ENCODE data around the gene THSD8.
A peak's percentile ranks its signal among the peaks of the same experiment; 100 is the strongest.
"Not testable (repeated sequence)": the region's sequence is repeated elsewhere in the genome, so short reads cannot be mapped to it uniquely, and the experiment has no call there.

THSD8 gene

GRCh38 chr19:12792051-12792852, 9.6 kb upstream of the THSD8 start:
- DNase-seq (ENCODE audit: low read depth, low spot score), result peak; percentile 67

GRCh38 chr19:12792853-12793289, 9.0 kb upstream of the THSD8 start:
- DNase-seq (ENCODE audit: low read depth, low spot score), result no peak

GRCh38 chr19:12793290-12794195, 8.3 kb upstream of the THSD8 start:
- DNase-seq (ENCODE audit: low read depth, low spot score), result peak; percentile 99

DNA sequence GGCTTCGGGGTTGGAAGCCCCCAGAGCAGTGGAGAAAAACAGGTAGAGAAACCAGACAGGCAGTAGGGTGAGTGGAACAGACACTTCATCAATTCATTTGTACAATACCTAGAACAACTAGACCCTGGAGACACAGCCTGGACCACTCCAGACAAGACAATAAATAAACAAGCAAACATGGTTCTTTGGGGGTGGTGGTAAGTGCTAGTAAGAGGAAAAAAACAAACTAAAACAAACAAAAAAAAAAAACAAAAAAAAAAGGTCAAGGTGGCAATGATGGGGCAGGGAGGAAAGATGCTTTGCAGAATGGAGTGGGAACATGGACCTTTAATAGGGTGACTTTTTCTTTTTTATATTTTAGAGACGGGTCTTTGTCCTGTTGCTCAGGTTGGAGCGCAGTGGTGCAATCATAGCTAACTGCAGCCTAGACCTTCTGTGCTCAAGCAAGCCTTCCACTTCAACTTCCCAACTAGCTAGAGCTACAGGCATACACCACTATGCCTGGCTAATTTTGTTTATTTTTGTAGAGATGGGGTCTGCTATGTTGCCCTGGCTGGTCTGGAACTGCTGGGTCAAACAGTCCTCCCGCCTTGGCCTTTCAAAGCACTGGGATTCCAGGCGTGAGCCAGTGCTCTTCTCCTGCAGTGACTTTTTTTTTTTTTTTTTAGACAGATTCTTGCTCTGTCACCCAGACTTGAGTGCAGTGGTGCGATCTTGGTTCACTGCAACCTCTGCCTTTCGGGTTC, 7.5 kb upstream of the THSD8 start:
- DNase-seq (ENCODE audit: low read depth, low spot score), result peak; percentile 42

GRCh38 chr19:12794971-12795381, 6.9 kb upstream of the THSD8 start:
- DNase-seq (ENCODE audit: low read depth, low spot score), result no peak

- peak; percentile 91 for DNase-seq (ENCODE audit: low read depth, low spot score)
Measured at GRCh38 chr19:12796146-12797071, 5.5 kb upstream of the THSD8 start.

- DNase-seq (ENCODE audit: low read depth, low spot score), result no peak
Measured at GRCh38 chr19:12797141-12797587, 4.7 kb upstream of the THSD8 start.

GRCh38 chr19:12797607-12798006, 4.3 kb upstream of the THSD8 start:
- DNase-seq (ENCODE audit: low read depth, low spot score), result not testable (repeated sequence)

GRCh38 chr19:12799742-12800465, 2.0 kb upstream of the THSD8 start:
- no peak for DNase-seq (ENCODE audit: low read depth, low spot score)

GRCh38 chr19:12800466-12800770, 1.5 kb upstream of the THSD8 start:
- DNase-seq (ENCODE audit: low read depth, low spot score), result no peak

DNA sequence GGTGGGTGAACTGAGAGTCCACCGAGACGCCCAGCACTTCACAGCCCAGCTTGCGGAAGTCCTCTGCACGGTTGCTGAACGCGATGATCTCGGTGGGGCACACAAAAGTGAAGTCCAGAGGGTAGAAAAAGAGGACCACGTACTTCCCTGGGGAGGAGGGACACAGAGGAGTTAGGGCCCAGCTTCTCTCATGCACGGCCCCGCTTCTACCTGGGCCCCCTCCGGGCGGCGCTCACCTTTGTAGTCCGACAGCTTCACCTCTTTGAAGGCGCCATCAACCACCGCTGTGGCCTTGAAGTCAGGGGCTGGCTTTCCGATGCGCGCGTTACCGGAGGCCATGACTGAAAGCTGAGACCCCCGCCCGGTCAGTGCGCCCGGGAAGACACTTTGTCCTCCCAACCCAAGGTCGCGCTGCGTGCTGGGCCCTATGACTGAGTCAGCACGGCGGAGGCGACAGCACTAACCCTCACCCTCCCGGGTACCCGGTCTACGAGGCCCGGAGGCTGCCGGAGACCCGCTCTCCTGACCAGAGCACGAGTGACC, 875 bp upstream of the THSD8 start:
- peak; percentile 23 for DNase-seq (ENCODE audit: low read depth, low spot score)

- DNase-seq (ENCODE audit: low read depth, low spot score), result no peak
Measured at GRCh38 chr19:12802267-12803106, 618 bp downstream of the THSD8 start.

DNA sequence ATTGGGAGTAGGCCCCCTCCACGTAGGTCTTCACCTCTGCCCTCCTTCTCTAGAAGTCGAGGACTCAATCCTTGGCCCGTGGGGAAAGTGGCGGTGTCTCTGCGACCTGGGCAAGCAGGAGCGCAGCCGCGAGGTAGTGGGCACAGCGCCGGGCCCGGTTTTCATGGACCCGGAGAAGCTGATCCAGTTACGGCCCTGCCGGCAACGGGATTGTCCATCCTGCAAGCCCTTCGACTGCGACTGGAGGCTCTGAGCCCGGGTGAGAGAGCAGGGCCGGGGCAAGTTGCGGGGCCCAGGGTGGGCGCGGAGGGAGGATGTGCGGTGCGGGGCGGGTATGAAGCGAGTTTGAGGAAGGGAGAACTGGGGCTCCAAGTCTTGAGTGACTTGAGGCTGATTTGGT, 2.2 kb downstream of the THSD8 start:
- no peak for DNase-seq (ENCODE audit: low read depth, low spot score)

- DNase-seq (ENCODE audit: low read depth, low spot score), result peak; percentile 97
Measured at GRCh38 chr19:12806242-12807081, 4.6 kb downstream of the THSD8 start, which contains the start of gene RNASEH2A. Gene RNASEH2A (plus strand): TSS chr19:12806584. CDS start chr19:12806674, 90 bp downstream.

- no peak for DNase-seq (ENCODE audit: low read depth, low spot score)
Measured at GRCh38 chr19:12815088-12815487, 13.2 kb downstream of the THSD8 start.

- DNase-seq (ENCODE audit: low read depth, low spot score), result not testable (repeated sequence)
Measured at GRCh38 chr19:12817188-12817587, 15.3 kb downstream of the THSD8 start.

DNA sequence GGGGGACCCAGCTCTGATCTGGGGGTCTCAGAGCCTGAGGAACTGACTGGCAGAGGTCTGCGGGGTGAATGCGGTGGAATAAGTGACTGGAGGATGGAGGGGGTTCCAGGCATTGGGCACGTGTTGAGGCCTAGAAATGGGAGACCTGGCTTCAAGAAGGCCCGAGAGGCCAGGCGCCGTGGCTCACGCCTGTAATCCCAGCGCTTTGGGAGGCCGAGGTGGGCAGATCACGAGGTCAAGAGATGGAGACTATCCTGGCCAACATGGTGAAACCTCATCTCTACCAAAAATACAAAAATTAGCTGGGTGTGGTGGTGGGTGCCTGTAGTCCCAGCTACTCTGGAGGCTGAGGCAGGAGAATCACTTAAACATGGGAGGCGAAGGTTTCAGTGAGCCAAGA, 15.9 kb downstream of the THSD8 start:
- DNase-seq (ENCODE audit: low read depth, low spot score), result not testable (repeated sequence)

GRCh38 chr19:12821761-12822160, 19.9 kb downstream of the THSD8 start:
- DNase-seq (ENCODE audit: low read depth, low spot score), result no peak
